NCI-H1417 treated with DMSO at 0.1 percent for 48 hours (cell line): ENCODE results near the gene PKD2L1.
"Not testable (repeated sequence)": the region's sequence is repeated elsewhere in the genome, so short reads cannot be mapped to it uniquely, and the experiment has no call there.

Experiments used
- DNase-seq: peaks from one replicate; lab custom pipeline; 2025; lab: John Stamatoyannopoulos, UW

Gene PKD2L1

GRCh38 chr10:100330079-100330478 is at the start of gene PKD2L1:
PKD2L1 (minus strand) TSS chr10:100330228; CDS start chr10:100330103, 125 bp downstream.
- no peak for DNase-seq

GRCh38 chr10:100377830-100378229 is 47.8 kb upstream of the PKD2L1 start:
- DNase-seq: no peak

GRCh38 chr10:100376656-100377055 is 46.6 kb upstream of the PKD2L1 start:
- DNase-seq: not testable (repeated sequence)

- not testable (repeated sequence) for DNase-seq
Measured at GRCh38 chr10:100374677-100375353, 44.8 kb upstream of the PKD2L1 start.

- DNase-seq: no peak
Measured at GRCh38 chr10:100374200-100374655, 44.2 kb upstream of the PKD2L1 start.

- peak; percentile 68 for DNase-seq
Measured at GRCh38 chr10:100373298-100374199, 43.5 kb upstream of the PKD2L1 start.

- no peak for DNase-seq
Measured at GRCh38 chr10:100372415-100373297, 42.6 kb upstream of the PKD2L1 start.

- DNase-seq: no peak
Measured at GRCh38 chr10:100371482-100372027, 41.5 kb upstream of the PKD2L1 start.

- no peak for DNase-seq
Measured at GRCh38 chr10:100370714-100371481, 40.9 kb upstream of the PKD2L1 start.

GRCh38 chr10:100368721-100369120 is 38.7 kb upstream of the PKD2L1 start:
- no peak for DNase-seq

GRCh38 chr10:100364735-100365391 is 34.8 kb upstream of the PKD2L1 start:
- no peak for DNase-seq

GRCh38 chr10:100364175-100364574 is 34.1 kb upstream of the PKD2L1 start:
- DNase-seq: no peak

GRCh38 chr10:100362570-100363496 is 32.8 kb upstream of the PKD2L1 start:
- DNase-seq: no peak

GRCh38 chr10:100360234-100360633 is 30.2 kb upstream of the PKD2L1 start:
- no peak for DNase-seq

- no peak for DNase-seq
Measured at GRCh38 chr10:100359529-100360150, 29.6 kb upstream of the PKD2L1 start.

- DNase-seq: no peak
Measured at GRCh38 chr10:100359030-100359432, 29.0 kb upstream of the PKD2L1 start.

- no peak for DNase-seq
Measured at GRCh38 chr10:100357059-100357858, 27.2 kb upstream of the PKD2L1 start.
